ENCODE data around the gene PPP1R14D. TPM values are rescaled to one million over a fixed set of nuclear protein-coding genes. Genes with fewer than 3 reads are reported as not detected.

The PPP1R14D gene
- total RNA-seq, 4 donors from 2014 or later = 0.51 TPM; not detected in 3

- Histone ChIP-seq H3K9me3 (no peaks in the 10 kb centered on the region), H3K4me3 (no peak overlapping the region), H3K27ac (no peak overlapping the region), H3K36me3 (no peaks in the 10 kb centered on the region), H3K27me3 (peaks cover 8 to 13% (median 10%) of the 10 kb centered on the region in 3 donors), H3K4me1 (peaks cover 0 to 3% of the 10 kb centered on the region in 2 donors)
- DNase-seq = no peak
- intact Hi-C loops (cut with DNase I; ENCODE audit: low total_unique reads) = no loop called here
- TF ChIP-seq POLR2A (IDR thresholded peaks at IDR 0.05) (no peak), CTCF (IDR thresholded peaks at IDR 0.05 in 4 of 5, conservative IDR thresholded peaks at IDR 0.05 in 1 of 5) (no peak)
- no peak for ATAC-seq
- in situ Hi-C loops (cut with MboI; ENCODE audit: low sequenced_read_pairs in 4 of 4) = no loop called here
Observed at GRCh38 chr15:40838756-40839155, 10.2 kb upstream of the PPP1R14D start.

- no peaks in the 10 kb centered on the region for H3K4me1 ChIP-seq
- no peak for TF ChIP-seq POLR2A (IDR thresholded peaks at IDR 0.05)
- no peak for TF ChIP-seq CTCF (IDR thresholded peaks at IDR 0.05 in 4 of 5, conservative IDR thresholded peaks at IDR 0.05 in 1 of 5)
- no peaks in the 10 kb centered on the region for H3K9me3 ChIP-seq
- DNase-seq = no peak
- H3K4me3 ChIP-seq = no peak overlapping the region
- in situ Hi-C loops (cut with MboI; ENCODE audit: low sequenced_read_pairs in 4 of 4) = no loop called here
- peak in 1 of 2 donors; percentile 74 for ATAC-seq
- no peaks in the 10 kb centered on the region for H3K36me3 ChIP-seq
- no peak overlapping the region for H3K27ac ChIP-seq
- H3K27me3 ChIP-seq = no peaks in the 10 kb centered on the region
- intact Hi-C loops (cut with DNase I; ENCODE audit: low total_unique reads) = no loop called here
Observed at GRCh38 chr15:40836020-40836419, 7.5 kb upstream of the PPP1R14D start.

GRCh38 chr15:40832903-40833302 is 4.4 kb upstream of the PPP1R14D start:
- intact Hi-C loops (cut with DNase I; ENCODE audit: low total_unique reads) = no loop called here
- no peak overlapping the region for H3K4me3 ChIP-seq
- in situ Hi-C loops (cut with MboI; ENCODE audit: low sequenced_read_pairs in 4 of 4) = no loop called here
- no peaks in the 10 kb centered on the region for H3K9me3 ChIP-seq
- H3K27ac ChIP-seq = no peak overlapping the region
- TF ChIP-seq POLR2A (IDR thresholded peaks at IDR 0.05) = no peak
- no peaks in the 10 kb centered on the region for H3K4me1 ChIP-seq
- no peak for ATAC-seq
- DNase-seq = no peak
- H3K36me3 ChIP-seq = no peaks in the 10 kb centered on the region
- no peaks in the 10 kb centered on the region for H3K27me3 ChIP-seq

GRCh38 chr15:40831861-40832260 is 3.4 kb upstream of the PPP1R14D start:
- Histone ChIP-seq H3K36me3 (no peaks in the 10 kb centered on the region), H3K9me3 (no peaks in the 10 kb centered on the region), H3K27ac (no peak overlapping the region), H3K4me1 (no peaks in the 10 kb centered on the region), H3K27me3 (no peaks in the 10 kb centered on the region), H3K4me3 (no peak overlapping the region)
- in situ Hi-C loops (cut with MboI; ENCODE audit: low sequenced_read_pairs in 4 of 4) = no loop called here
- intact Hi-C loops (cut with DNase I; ENCODE audit: low total_unique reads) = no loop called here
- TF ChIP-seq POLR2A (IDR thresholded peaks at IDR 0.05) (no peak), CTCF (IDR thresholded peaks at IDR 0.05 in 4 of 5, conservative IDR thresholded peaks at IDR 0.05 in 1 of 5) (no peak)
- ATAC-seq = no peak
- DNase-seq = no peak

GRCh38 chr15:40830884-40831283 is 2.4 kb upstream of the PPP1R14D start:
- H3K36me3 ChIP-seq = no peaks in the 10 kb centered on the region
- intact Hi-C loops (cut with DNase I; ENCODE audit: low total_unique reads) = no loop called here
- no peaks in the 10 kb centered on the region for H3K4me1 ChIP-seq
- no peak for DNase-seq
- H3K27me3 ChIP-seq = no peaks in the 10 kb centered on the region
- no peak for TF ChIP-seq POLR2A (IDR thresholded peaks at IDR 0.05)
- TF ChIP-seq CTCF (IDR thresholded peaks at IDR 0.05 in 4 of 5, conservative IDR thresholded peaks at IDR 0.05 in 1 of 5) = no peak
- in situ Hi-C loops (cut with MboI; ENCODE audit: low sequenced_read_pairs in 4 of 4) = no loop called here
- no peak overlapping the region for H3K27ac ChIP-seq
- H3K9me3 ChIP-seq = no peaks in the 10 kb centered on the region
- ATAC-seq = no peak
- no peak overlapping the region for H3K4me3 ChIP-seq

Data from gastrocnemius medialis (tissue), 4 donors.